ENCODE measurements around the gene GTPBP6.
A peak's percentile ranks its signal among the peaks of the same experiment; 100 is the strongest.

GTPBP6 gene, protein sequence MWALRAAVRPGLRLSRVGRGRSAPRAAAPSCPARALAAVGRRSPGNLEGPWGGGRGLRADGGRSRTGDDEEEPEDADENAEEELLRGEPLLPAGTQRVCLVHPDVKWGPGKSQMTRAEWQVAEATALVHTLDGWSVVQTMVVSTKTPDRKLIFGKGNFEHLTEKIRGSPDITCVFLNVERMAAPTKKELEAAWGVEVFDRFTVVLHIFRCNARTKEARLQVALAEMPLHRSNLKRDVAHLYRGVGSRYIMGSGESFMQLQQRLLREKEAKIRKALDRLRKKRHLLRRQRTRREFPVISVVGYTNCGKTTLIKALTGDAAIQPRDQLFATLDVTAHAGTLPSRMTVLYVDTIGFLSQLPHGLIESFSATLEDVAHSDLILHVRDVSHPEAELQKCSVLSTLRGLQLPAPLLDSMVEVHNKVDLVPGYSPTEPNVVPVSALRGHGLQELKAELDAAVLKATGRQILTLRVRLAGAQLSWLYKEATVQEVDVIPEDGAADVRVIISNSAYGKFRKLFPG

DNA sequence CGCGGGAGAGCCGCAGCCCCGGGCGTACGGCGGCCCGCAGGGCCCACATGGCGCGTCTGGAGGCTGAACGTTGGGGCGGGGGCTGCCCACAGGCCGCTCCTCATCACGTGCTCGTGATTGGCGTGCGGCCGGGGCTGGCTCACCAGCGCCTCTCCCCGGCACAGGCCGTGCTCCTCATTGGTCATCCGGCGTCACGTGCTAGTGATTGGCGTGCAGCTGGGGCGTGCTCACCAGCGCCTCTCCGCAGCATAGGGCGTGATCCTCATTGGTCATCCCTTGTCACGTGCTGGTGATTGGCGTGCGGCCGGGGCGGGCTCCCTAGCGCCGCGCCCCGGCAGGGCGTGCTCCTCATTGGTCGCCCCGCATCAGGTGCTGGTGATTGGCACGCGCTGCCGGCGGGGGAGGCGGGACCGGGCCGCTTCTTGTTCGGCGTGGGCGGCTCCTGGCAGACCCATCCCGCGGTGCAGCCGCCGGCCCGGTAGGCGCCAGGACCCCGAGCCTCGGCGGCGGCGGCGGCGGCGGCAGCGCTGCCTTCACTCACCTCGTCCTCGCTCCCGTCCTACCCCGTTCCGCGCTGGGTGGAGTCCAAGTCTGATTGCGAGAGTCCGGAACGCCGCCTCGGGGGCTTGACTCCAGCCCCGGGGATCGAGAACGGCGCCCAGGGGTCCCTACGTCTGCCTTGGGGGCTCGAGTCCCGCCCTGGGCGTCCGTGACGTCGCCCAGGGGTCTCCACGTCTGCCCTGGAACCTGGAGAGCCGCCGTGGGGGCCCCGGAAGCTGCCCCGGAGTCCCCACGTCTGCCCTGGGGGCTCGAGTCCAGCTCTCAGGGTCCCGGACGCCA is at the start of gene GTPBP6:
Gene GTPBP6, minus strand, starts transcription at position 58 of the 840 bp plus-strand sequence. Its CDS starts 9 bp downstream, at position 49.
- DNase-seq (ENCODE audit: low read depth): peak; percentile 100

DNA sequence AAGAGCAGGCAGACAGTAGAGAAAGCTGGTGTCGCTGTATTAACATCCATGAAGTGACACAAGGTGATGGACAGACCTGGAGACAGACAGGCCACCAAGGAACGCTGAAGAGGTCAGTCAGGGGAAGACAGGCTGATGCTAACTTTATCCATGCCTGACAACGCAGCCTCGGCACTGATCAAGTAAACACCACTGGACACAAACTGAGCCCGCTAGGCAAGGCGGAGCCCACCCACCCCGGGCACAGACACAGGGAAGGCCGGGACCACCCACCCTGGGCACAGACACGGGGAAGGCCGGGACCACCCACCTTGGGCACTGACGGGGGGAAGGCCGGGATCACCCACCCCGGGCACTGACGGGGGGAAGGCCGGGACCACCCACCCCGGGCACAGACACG is 49.3 kb upstream of the GTPBP6 start:
- no peak for DNase-seq (ENCODE audit: low read depth)

DNA sequence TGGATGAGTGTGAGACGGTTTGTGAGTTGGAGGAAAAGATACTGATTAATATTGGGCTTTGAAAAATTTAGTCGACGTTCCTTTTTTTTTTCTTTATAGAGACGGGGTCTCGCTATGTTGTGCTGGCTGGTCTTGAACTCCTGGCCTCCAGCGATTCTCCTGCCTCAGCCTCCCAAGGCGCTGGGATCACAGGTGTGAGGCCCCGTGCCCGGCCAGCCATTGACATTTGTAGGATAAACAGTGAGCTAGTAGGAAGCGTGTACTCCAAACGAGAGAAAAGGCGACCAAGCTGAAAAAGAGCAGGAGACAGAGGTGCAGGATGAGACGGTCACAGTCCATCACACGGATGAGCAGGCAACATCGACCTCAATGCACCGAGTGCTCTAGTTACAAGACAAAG is 48.8 kb upstream of the GTPBP6 start:
- no peak for DNase-seq (ENCODE audit: low read depth)

DNA sequence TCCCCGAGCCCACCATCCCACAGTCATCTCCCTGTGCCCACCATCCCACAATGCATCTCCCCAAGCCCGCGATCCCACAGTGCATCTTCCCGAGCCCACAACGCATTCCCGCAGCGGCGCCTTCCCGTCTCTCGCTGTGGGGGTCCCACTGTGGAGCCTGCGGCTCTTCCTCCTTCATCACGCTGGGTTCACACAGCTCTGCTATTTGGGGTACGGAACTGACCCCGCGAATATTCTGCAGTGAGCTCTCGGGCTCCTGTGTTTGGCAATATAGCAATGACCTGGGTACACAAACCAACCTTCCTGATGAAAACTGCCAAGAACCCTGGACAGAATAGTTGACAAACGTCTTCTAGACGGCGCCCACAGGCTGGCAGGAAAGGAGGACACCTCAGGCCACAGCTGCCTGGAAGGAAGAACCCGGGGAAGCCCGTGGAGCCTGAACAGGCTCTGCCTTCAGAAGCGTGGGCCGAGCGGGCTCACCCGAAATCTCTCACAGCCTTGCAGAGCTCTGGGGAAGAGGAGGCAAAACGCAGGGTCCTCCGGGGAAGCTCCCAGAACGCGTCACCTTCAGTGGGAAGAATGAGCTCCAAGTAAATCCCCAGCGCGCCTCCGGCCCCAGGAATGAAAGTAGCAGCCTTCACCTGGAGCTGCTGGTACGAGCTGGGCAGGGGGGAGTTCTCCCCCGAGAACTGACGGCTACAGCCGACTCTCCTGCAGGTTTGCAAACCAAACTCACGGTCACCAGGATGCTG is 45.2 kb upstream of the GTPBP6 start:
- DNase-seq (ENCODE audit: low read depth): no peak

DNA sequence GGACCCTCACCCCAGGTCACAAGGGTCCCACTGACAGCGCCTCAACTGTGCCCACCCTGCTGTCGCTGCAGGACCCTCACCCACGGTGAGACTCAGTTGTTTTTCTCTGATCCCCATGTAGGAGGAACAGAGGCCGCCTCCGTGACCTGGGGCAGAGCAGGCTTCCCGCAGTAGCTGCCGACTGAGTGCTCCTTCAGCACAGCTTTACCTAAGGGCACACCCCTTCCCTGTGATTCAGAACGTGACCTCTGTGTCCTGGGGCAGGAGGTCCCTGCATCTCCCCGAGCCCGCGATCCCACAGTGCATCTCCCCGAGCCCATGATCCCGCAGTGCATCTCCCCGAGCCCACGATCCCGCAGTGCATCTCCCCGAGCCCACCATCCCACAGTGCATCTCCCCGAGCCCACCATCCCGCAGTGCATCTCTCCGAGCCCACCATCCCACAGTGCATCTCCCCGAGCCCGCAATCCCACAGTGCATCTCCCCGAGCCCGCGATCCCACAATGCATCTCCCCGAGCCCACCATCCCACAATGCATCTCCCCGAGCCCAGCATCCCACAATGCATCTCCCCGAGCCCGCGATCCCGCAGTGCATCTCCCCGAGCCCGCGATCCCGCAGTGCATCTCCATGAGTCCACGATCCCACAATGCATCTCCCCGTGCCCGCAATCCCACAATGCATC is 44.5 kb upstream of the GTPBP6 start:
- no peak for DNase-seq (ENCODE audit: low read depth)

DNA sequence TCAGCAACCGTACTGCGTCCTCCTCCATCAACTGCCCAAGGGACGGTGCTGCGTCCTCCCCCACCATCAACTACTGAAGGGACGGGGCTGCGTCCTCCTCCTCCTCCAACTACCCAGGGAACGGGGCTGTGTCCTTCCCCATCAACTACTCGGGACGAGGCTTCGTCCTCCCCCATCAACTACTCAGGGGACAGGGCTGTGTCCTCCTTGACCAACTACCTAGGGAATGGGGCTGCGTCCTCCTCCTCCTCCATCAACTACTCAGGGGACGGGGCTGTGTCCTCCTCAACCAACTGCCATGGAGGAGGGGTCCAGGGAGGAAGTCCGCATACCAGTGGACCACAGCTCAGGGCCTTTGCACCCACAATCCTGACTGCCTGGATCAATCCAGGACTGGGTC is 43.8 kb upstream of the GTPBP6 start:
- no peak for DNase-seq (ENCODE audit: low read depth)

DNA sequence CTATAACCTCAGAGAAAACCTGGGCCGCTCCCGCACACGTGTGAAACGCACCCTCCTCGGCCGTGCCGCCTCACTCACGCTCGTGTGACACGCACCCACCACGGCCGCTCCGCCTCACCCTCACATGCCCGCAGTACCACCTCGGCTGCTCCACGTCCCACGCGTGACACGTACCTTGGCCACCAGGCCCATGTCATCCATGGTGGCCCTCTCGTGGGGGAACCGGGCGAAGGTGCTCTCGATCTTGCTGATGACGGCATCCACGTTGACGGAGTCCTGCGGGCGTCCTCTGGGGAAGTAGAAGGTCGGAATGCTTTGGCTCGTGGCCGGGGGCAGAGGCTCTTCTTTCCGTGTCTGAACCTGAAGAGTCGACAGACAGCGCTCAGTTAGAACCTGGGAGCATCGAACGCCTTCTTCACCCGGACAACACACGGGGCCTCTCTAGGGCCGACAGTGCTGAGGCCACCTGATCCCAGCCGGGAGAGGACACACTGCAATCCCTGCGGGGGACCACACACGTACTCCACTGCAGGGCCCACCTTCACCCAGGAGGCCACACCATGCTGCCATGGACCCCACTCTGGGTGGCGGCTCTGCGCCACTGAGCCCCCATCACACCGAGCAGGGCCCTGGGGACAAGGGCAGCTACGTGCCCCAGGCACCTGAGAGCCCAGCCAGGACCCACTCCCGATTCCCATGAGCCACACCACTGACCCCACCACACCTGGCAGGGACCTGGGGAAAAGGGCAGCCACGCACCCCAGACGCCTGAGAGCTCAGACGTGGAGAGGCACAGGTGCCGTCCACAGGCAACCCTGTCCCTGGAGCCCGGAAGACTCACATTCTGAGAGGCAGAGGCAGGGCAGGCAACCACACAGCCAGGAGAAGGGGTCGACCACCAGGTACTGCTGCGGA is 42.9 kb upstream of the GTPBP6 start:
- DNase-seq (ENCODE audit: low read depth): no peak

DNA sequence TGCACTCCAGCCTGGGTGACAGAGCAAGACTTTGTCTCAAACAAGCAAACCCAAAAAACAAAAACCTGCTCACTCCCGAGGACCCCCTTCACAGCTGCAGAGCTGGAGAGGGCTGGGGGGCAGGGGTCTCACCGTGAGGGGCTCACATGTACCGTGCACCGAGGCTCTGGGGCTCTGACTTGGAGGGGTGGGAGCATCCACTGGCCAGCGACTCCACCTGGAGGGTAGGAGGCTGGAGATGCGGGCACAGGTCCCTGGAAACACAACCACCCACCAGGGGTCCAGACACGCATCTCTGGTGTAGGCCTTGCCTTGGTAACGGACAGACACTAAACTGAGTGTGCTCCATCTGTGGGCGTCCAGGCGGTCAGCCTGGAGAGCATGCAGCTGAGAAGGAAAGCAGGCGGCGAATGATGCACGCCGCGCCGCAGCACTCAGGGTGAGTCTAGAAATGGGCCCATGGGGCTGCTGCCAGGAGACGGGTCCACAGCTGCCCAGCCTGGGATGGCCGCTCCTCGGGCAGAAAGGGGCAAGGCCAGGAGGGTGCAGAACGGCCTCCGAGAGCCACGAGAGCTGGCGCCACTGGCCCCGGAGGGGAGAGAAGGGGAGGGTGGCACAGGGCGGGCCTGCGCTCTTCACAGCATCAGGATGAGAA is 42.0 kb upstream of the GTPBP6 start:
- no peak for DNase-seq (ENCODE audit: low read depth)

DNA sequence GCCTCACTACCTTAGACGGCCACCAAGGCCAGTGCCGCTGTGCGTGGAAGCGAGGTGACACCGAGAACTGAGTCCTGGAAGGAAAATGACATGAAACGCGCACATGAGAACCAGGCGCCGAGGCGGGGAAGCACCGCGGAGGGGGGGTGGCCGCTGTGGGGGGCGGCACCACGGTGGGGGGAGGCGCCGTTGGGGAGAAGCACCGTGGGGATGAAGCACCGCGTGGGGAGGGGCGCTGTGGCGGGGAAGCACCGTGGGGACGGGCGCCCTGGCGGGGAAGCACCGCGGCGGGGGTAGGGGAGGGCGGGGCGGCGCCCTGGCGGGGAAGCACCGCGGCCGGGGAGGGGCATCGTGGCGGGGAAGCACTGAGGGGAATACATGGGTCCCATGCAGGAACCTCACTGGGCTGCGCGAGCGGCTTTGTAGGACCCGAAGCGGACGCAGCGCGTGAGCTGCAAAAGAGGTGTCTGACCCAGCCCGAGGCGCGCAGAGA is 40.1 kb upstream of the GTPBP6 start:
- no peak for DNase-seq (ENCODE audit: low read depth)

DNA sequence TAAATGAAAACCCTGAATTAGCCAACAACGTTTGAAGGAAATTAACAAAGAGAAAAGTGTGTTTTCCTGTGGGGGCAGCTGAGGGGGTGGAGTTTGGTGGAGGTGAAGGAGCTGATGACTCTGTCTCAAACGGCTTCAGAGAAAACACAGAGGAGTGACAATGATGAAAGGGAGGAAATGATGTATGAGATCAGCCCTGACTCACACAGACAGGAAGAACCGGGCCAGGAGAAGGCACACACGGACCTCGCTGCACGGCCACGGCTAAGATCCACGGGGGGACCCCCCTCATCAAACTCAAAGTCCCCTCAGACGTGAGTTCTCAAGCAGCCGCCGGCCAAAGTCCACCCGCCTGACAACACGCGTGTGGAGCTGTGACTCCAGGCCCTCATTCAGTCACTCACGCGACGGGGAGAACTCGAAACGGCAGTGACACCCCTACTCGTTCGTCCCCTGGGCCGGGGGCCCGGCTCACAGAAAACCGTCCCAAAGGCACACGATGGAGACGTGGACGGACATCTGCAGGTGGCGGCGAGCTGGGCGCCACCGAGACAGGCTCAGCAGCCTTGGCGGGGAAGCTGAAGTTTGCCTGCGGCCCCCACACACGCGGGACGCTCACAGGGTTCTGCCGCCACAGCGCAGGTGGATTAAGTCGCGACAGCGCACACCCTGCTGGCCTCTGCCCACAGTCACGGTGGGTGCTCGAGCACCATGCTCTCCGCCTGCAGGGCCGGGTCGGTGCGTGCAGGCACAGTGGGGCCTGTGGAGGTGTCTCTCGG is 39.3 kb upstream of the GTPBP6 start:
- DNase-seq (ENCODE audit: low read depth): peak; percentile 80

DNA sequence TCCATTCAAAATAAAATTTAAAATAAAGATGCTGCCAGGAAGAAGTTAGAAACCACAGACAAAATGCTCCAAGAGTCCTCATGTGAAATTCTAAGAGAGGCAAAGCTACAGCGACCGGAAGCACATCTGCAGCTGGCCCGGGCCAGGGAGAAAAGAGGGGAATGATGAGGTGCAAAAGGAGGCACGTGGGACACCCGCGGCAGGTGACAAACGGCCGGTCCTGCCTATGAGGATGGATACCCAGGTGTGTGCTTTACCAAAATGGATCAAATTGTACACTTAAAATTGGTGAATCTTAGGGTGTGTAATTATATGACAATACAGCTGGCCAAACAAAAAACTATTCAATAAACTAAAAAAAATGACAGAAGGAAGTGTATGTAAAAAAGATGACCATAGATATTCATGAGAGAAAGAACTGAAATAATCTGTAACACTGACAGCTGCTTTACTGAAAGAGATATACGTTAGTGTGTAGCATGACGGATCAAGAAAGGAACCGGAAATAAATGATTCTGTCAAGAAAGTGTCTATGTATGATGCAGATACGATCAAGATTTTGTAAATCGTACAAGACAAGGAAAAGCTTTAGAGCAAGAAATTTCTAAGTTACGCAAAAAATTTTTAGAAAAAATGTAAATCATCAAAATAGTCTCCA is 38.6 kb upstream of the GTPBP6 start:
- no peak for DNase-seq (ENCODE audit: low read depth)

DNA sequence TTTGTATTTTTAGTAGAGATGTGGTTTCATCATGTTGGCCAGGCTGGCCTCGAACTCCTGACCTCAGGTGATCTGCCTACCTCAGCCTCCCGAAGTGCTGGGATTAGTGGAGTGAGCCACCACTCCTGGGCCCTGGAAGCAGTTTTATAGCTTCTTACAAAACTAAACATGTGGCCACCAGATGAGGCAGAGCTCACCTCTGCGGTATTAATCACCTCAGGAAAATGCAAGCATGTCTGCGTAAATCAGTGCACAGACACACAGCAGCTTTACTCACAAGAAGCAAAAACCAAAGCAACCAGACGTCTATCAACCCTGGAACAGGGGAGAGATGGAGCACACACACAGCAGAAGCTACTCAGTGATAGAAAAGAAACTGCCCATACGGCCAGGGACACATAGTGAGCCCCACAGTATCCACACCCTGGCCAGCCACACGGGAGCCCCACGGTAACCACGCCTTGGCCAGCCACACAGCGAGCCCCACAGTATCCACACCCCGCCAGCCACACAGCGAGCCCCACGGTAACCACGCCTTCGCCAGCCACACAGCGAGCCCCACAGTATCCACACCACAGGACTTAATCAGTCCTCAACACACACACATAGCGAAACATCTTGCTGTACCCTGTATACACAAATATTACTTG is 37.9 kb upstream of the GTPBP6 start:
- peak; percentile 85 for DNase-seq (ENCODE audit: low read depth)

DNA sequence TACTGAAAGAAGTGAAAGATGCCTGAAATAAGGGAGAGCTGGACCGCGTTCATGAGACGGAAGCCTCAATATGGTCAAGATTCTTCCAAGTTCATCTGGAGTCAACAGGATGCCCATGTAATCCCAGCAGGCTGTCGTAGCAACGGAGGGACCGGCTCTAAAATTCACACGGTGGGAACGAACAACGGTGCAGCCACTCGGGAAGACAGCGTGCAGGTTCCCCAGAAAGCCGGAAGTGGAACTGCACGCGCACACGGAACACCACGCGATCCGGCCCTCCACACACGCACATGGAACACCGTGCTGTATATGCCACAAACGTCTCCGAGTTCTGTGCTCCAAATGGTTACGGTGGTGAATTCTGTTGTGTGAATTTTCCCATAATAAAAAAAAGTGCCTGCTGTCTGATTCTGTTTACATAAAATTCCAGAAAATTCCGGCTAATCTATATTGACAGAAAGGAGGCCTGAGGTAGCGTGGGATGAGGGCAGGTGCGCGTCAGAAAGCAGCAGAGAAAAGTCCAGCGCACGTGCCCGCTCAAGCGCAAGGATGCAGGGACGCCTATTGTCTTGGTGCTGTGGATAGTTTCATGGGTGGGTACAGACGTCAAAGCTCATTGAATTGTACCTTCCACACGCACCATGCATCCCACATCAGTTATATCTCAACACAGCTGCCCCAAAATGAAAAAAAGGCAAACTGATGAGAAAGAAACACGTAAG is 36.9 kb upstream of the GTPBP6 start:
- no peak for DNase-seq (ENCODE audit: low read depth)

DNA sequence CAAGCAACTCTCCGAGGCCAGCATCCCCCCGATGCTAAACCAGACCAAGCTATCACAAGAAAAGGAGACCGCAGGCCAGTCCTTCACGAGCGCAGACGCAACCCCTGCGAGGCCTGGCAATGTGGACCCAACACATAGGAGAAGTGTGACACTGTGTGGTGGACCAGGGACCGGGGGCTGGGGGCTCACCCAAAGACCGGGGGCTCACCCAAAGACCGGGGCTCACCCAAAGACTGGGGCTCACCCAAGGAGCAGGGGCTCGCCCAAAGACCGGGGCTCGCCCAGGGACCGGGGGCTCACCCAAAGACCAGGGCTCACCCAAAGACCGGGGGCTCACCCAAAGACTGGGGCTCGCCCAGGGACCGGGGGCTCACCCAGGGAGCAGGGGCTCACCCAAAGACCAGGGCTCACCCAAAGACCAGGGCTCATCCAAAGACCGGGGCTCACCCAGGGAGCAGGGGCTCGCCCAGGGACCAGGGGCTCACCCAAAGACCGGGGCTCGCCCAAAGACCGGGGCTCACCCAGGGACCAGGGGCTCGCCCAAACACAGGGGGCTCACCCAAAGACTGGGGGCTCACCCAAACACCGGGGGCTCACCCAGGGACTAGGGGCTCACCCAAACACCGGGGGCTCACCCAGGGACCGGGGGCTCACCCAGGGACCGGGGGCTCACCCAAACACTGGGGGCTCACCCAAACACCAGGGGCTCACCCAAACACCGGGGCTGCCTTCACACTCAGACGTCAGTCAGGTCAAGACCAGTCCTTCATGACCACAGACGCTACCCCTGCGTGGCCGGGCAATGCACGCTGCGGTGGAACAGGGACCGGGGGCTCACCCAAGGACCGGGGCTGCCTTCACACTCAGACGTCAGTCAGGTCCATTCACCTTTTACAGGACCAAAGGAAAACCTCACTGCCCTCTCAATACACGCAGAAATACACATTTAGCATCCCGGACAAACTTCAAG is 35.3 kb upstream of the GTPBP6 start:
- DNase-seq (ENCODE audit: low read depth): no peak

DNA sequence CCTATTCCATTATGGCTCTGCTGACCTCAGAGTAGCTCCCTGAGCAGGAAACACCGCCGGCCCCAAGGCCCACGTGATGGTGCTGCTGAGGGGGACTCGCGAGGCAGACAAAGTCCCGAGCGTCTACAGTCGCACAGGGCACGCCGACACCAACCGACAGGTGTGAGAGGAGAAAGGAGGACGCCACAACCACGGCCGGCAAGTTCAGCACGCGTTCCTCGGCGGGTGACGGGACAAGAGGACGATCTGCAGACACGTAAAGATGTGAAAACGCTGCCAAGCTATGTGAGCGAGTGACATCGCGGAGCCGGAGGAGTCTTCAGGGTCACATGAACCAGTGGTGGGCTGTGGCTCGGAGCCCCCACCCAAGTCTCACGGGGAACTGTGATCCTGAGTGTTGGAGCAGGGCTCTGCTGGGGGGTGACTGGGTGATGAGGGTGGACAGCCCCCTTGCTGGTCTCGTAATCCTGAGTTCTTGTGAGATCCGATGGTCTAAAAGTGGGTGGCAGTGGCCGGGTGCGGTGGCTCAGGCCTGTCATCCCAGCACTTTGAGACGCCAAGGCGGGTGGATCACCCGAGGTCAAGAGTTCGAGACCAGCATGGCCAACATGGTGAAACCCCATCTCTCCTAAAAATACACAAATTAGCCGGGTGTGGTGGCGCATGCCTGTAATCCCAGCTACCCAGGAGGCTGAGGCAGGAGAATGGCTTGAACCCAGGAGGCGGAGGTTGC is 34.2 kb upstream of the GTPBP6 start:
- no peak for DNase-seq (ENCODE audit: low read depth)

Measured in iris pigment epithelial cell (primary cell).